Natural killer cell (primary cell): Measurements from ENCODE around the gene CXXC5. TPM values are rescaled to one million over a fixed set of nuclear protein-coding genes. Genes with fewer than 3 reads are reported as not detected.

Experiments
- ATAC-seq, 3 donors: fragments of 150-1000 bp in 2 of 3; fragments of 200-7000 bp in 1 of 3; cut with Tn5 transposase; 1 replicate in 1 of 3; 2 replicates in 2 of 3; pipeline ENCODE4 v1.10.0; 2021; ENCODE audit warnings: mild to moderate bottlenecking in 2 of 3, moderate library complexity in 2 of 3
- DNase-seq, 2 donors: peaks; one replicate each; pipeline versions ENCODE4 v3.0.0 to v3.0.0-alpha.2; 2013 to 2021; ENCODE audit warnings: mixed read lengths in 1 of 2
- H3K27ac ChIP-seq: one replicate; pipeline ENCODE4 v1.5.1; 2013; ENCODE audit warnings: mild to moderate bottlenecking, low read length
- H3K27me3 ChIP-seq: one replicate; pipeline ENCODE4 v1.6.1; 2013; ENCODE audit warnings: low read length; ENCODE audit not compliant: control insufficient read depth, insufficient read depth
- H3K36me3 ChIP-seq: one replicate; pipeline ENCODE4 v1.6.1; 2013; ENCODE audit warnings: low read length; ENCODE audit not compliant: control insufficient read depth, insufficient read depth
- H3K4me1 ChIP-seq: one replicate; pipeline ENCODE4 v1.6.1; 2013; ENCODE audit warnings: low read length; ENCODE audit not compliant: control insufficient read depth, insufficient read depth
- H3K4me3 ChIP-seq: one replicate; pipeline ENCODE4 v1.5.1; 2013; ENCODE audit warnings: low read length
- H3K9me3 ChIP-seq: one replicate; pipeline ENCODE4 v1.6.1; 2013; ENCODE audit warnings: low read length; ENCODE audit not compliant: control insufficient read depth, insufficient read depth
- H3K27ac Mint-ChIP-seq, 2 donors: one replicate each; pipeline ENCODE4 v1.8.0; 2022; ENCODE audit warnings: mild to moderate bottlenecking in 2 of 2, mixed read lengths in 2 of 2, moderate library complexity in 1 of 2
- H3K27me3 Mint-ChIP-seq, 2 donors: one replicate each; pipeline ENCODE4 v1.8.0; 2022; ENCODE audit warnings: low read depth in 2 of 2, mixed read lengths in 2 of 2
- H3K36me3 Mint-ChIP-seq: one replicate; pipeline ENCODE4 v1.8.0; 2022; ENCODE audit warnings: mixed read lengths
- H3K4me1 Mint-ChIP-seq, 2 donors: one replicate each; pipeline ENCODE4 v1.8.0; 2022; ENCODE audit warnings: mixed read lengths in 2 of 2
- H3K4me3 Mint-ChIP-seq: one replicate; pipeline ENCODE4 v1.8.0; 2022; ENCODE audit warnings: mild to moderate bottlenecking, moderate library complexity, mixed read lengths
- H3K9me3 Mint-ChIP-seq, 2 donors: one replicate each; pipeline ENCODE4 v1.8.0; 2022; ENCODE audit warnings: mixed read lengths in 2 of 2
- CTCF ChIP-seq: fragments of 200-600 bp; IDR thresholded peaks from one replicate; pipeline ENCODE4 v1.8.0; 2022; ENCODE audit warnings: antibody characterized with exemption
- WGBS: methylation state at CpG from one replicate; pipeline ENCODE4 v1.1.7; 2013; ENCODE audit warnings: missing lambda C conversion rate; ENCODE audit not compliant: insufficient coverage; 5-methylcytosine and 5-hydroxymethylcytosine counted together
- intact Hi-C: fragments of 100-400 bp; cut with micrococcal nuclease; formaldehyde crosslinking; loops from one replicate; pipeline ENCODE4 v1.14.2; 2022
- total RNA-seq, 4 donors: library from RNA; stranded (reverse); fragments of 120-200 nt in 1 of 4; gene quantifications; one replicate each; pipeline versions ENCODE4 v1.2.3 to v1.2.4, GENCODE V29; 2013 to 2022

Gene CXXC5
- total RNA-seq, 3 donors from 2014 or later (not counting 1 experiment from before 2014, with no cell fraction given), result 75.6 to 124 (median 84.8) TPM

- no peak overlapping the region for H3K4me3 Mint-ChIP-seq
- no peaks in the 10 kb centered on the region for H3K36me3 Mint-ChIP-seq
- DNase-seq, result no peak
- Histone ChIP-seq H3K36me3 (no peaks in the 10 kb centered on the region), H3K9me3 (no peaks in the 10 kb centered on the region), H3K4me3 (no peak overlapping the region), H3K4me1 (peaks cover 63% of the 10 kb centered on the region), H3K27ac (no peak overlapping the region), H3K27me3 (no peaks in the 10 kb centered on the region)
- peak overlapping the region in 1 of 2 donors; percentile 25 for H3K27ac Mint-ChIP-seq
- no peak for ATAC-seq
- intact Hi-C loops, result no loop called here
- TF ChIP-seq CTCF, result no peak
- WGBS, result 97% methylated on average over 5 of the region's 6 CpGs
- H3K4me1 Mint-ChIP-seq, result peaks cover 37 to 45% of the 10 kb centered on the region in 2 donors
- H3K27me3 Mint-ChIP-seq, result no peaks in the 10 kb centered on the region
- H3K9me3 Mint-ChIP-seq, result no peaks in the 10 kb centered on the region
Observed at GRCh38 chr5:139641116-139642080, 6.8 kb upstream of the CXXC5 start.

- Mint-ChIP-seq H3K9me3 (no peaks in the 10 kb centered on the region), H3K27ac (no peak overlapping the region), H3K27me3 (no peaks in the 10 kb centered on the region), H3K4me3 (no peak overlapping the region), H3K4me1 (peaks cover 32 to 44% of the 10 kb centered on the region in 2 donors), H3K36me3 (no peaks in the 10 kb centered on the region)
- H3K4me3 ChIP-seq, result no peak overlapping the region
- DNase-seq (no peak), ATAC-seq (no peak)
- TF ChIP-seq CTCF, result no peak
- H3K4me1 ChIP-seq, result peaks cover 63% of the 10 kb centered on the region
- 91% methylated on average over 4 of the region's 7 CpGs for WGBS
- H3K9me3 ChIP-seq, result no peaks in the 10 kb centered on the region
- H3K36me3 ChIP-seq, result no peaks in the 10 kb centered on the region
- no peaks in the 10 kb centered on the region for H3K27me3 ChIP-seq
- intact Hi-C loops, result no loop called here
- no peak overlapping the region for H3K27ac ChIP-seq
Observed at GRCh38 chr5:139642213-139642612, 5.9 kb upstream of the CXXC5 start.

- Histone ChIP-seq H3K4me3 (no peak overlapping the region), H3K9me3 (no peaks in the 10 kb centered on the region), H3K27ac (no peak overlapping the region), H3K27me3 (no peaks in the 10 kb centered on the region), H3K4me1 (peaks cover 63% of the 10 kb centered on the region), H3K36me3 (no peaks in the 10 kb centered on the region)
- Mint-ChIP-seq H3K9me3 (no peaks in the 10 kb centered on the region), H3K27me3 (no peaks in the 10 kb centered on the region), H3K27ac (peak overlapping the region in 1 of 2 donors; percentile 68), H3K4me1 (peaks cover 32 to 45% of the 10 kb centered on the region in 2 donors), H3K4me3 (no peak overlapping the region), H3K36me3 (no peaks in the 10 kb centered on the region)
- intact Hi-C loops, result no loop called here
- ATAC-seq (no peak), DNase-seq (no peak)
- no peak for TF ChIP-seq CTCF
- 79% methylated on average over 16 of the region's 16 CpGs for WGBS
Observed at GRCh38 chr5:139642891-139643871, 5.0 kb upstream of the CXXC5 start.
